ENCODE data around the gene AKAP13. TPM values are rescaled to one million over a fixed set of nuclear protein-coding genes. Genes with fewer than 3 reads are reported as not detected.

The AKAP13 gene
- total and polyA plus RNA-seq, 2 of the 13 experiments (the other 11 are each of a cell fraction or from before 2014, with no cell fraction given): 6.7 to 27.1 TPM

- TF ChIP-seq AHDC1 (CRISPR knock-in tag; IDR thresholded peaks at IDR 0.05; ENCODE audit: borderline replicate concordance): no peak
- TF ChIP-seq STAG1 (CRISPR knock-in tag; IDR thresholded peaks at IDR 0.05): no peak
- TF ChIP-seq ZNF20 (CRISPR knock-in tag; IDR thresholded peaks at IDR 0.05): no peak
- TF ChIP-seq ZNF720 (CRISPR knock-in tag; IDR thresholded peaks at IDR 0.05): no peak
- TF ChIP-seq ZNF768 (CRISPR knock-in tag; IDR thresholded peaks at IDR 0.05): no peak
- no peak for TF ChIP-seq ZBTB40 (IDR thresholded peaks at IDR 0.05)
- TF ChIP-seq ZBTB40 (CRISPR knock-in tag; IDR thresholded peaks at IDR 0.05): no peak
- no peak for TF ChIP-seq ZFP1 (CRISPR knock-in tag; IDR thresholded peaks at IDR 0.05)
- no peak for TF ChIP-seq ZHX2 (IDR thresholded peaks at IDR 0.05; ENCODE audit: low read depth)
- TF ChIP-seq ZHX2 (CRISPR knock-in tag; IDR thresholded peaks at IDR 0.05; ENCODE audit: borderline replicate concordance): no peak
These were observed 345.2 kb downstream of the AKAP13 start (continued) for GRCh38 chr15:85725564-85725963.
